HepG2 (cell line): ENCODE data around the gene ABHD12. TPM values are rescaled to one million over a fixed set of nuclear protein-coding genes. Genes with fewer than 3 reads are reported as not detected.

Source experiments
- ELF1 ChIP-seq: sonication (generic); formaldehyde crosslinking; IDR thresholded peaks from 2 replicates; pipeline ENCODE4 v1.4.0; 2020; ENCODE audit warnings: missing genetic modification reagents
- GATAD1 ChIP-seq: IDR thresholded peaks from 2 replicates; pipeline ENCODE4 v1.6.1; 2016; ENCODE audit warnings: missing genetic modification reagents, missing compliant biosample characterization
- HIVEP1 ChIP-seq: sonication (generic); formaldehyde crosslinking; IDR thresholded peaks from 2 replicates; pipeline ENCODE4 v1.4.0; 2020; ENCODE audit warnings: mild to moderate bottlenecking, missing genetic modification reagents
- KDM1A ChIP-seq: IDR thresholded peaks from 2 replicates; pipeline ENCODE4 v1.6.1; 2016; ENCODE audit warnings: missing compliant biosample characterization
- SOX13 ChIP-seq, 3 experiments: fragments of 450-650 bp in 1 of 3; sonication (generic) in 1 of 3; formaldehyde crosslinking in 1 of 3; IDR thresholded peaks in 2 of 3; conservative IDR thresholded peaks in 1 of 3; 2 replicates each; pipeline versions ENCODE4 v1.5.0 to v1.6.1; 2016 to 2020; ENCODE audit warnings: antibody characterized with exemption in 1 of 3, mild to moderate bottlenecking in 1 of 3, missing compliant biosample characterization in 1 of 3, missing genetic modification reagents in 1 of 3, moderate library complexity in 1 of 3
- SYNCRIP ChIP-seq: fragments of 200-400 bp; formaldehyde crosslinking; IDR thresholded peaks from 2 replicates; pipeline ENCODE4 v1.6.1; 2018; ENCODE audit warnings: mild to moderate bottlenecking, low read depth, low read length; ENCODE audit not compliant: insufficient read depth
- TAF1 ChIP-seq: sonication (generic); formaldehyde crosslinking; IDR thresholded peaks from 2 replicates; pipeline ENCODE4 v1.4.0; 2020; ENCODE audit warnings: missing genetic modification reagents
- ZFP37 ChIP-seq: sonication (generic); formaldehyde crosslinking; IDR thresholded peaks from 2 replicates; pipeline ENCODE4 v1.4.0; 2020; ENCODE audit warnings: missing genetic modification reagents, borderline replicate concordance
- ZNF296 ChIP-seq: sonication (generic); formaldehyde crosslinking; conservative IDR thresholded peaks from 2 replicates; pipeline ENCODE4 v1.5.0; 2020; ENCODE audit warnings: mild to moderate bottlenecking, missing genetic modification reagents
- ZNF484 ChIP-seq: sonication (generic); formaldehyde crosslinking; IDR thresholded peaks from 2 replicates; pipeline ENCODE4 v1.5.1; 2020; ENCODE audit warnings: mild to moderate bottlenecking, low read depth, missing genetic modification reagents, borderline replicate concordance
- ZNF558 ChIP-seq: sonication (generic); formaldehyde crosslinking; IDR thresholded peaks from 2 replicates; pipeline ENCODE4 v1.9.0; 2022; ENCODE audit warnings: mild to moderate bottlenecking, missing genetic modification reagents, borderline replicate concordance
- ZNF816 ChIP-seq: sonication (generic); formaldehyde crosslinking; IDR thresholded peaks from 2 replicates; pipeline ENCODE4 v1.8.0; 2022; ENCODE audit warnings: missing genetic modification reagents, mild to moderate bottlenecking, borderline replicate concordance
- polyA plus RNA-seq, 8 experiments: library from polyadenylated mRNA; depleted of rRNA in 3 of 8; stranded (reverse) in 7 of 8; unstranded in 1 of 8; fragments of >200 nt; fragmentation: Illumina TruSeq in 4 of 8; extraction: Trizol in 4 of 8; gene quantifications; 2 replicates each; pipeline versions ENCODE4 v1.2.1 to v1.2.3, GENCODE V29; 2011 to 2016; ENCODE audit warnings: low read depth in 4 of 8, missing spikeins in 1 of 8, mixed read lengths in 1 of 8; ENCODE audit not compliant: insufficient read depth in 1 of 8
- total RNA-seq, 5 experiments: library from RNA; depleted of rRNA; stranded (reverse); fragments of >200 nt; fragmentation: Illumina TruSeq; extraction: Trizol; gene quantifications; 2 replicates each; pipeline ENCODE4 v1.2.3, GENCODE V29; 2016; ENCODE audit warnings: low read depth in 1 of 5
- TF ChIP-seq, protein P1 (sequence below): sonication (generic); formaldehyde crosslinking; IDR thresholded peaks from 2 replicates; pipeline ENCODE4; 2020; ENCODE audit warnings: missing genetic modification reagents, mild to moderate bottlenecking, borderline replicate concordance
- TF ChIP-seq, protein P2 (sequence below): sonication (generic); formaldehyde crosslinking; IDR thresholded peaks from 2 replicates; pipeline ENCODE4 v1.8.0; 2022; ENCODE audit warnings: mild to moderate bottlenecking, missing genetic modification reagents, moderate library complexity
- TF ChIP-seq, protein P3 (sequence below): sonication (generic); formaldehyde crosslinking; conservative IDR thresholded peaks from 2 replicates; pipeline ENCODE4 v1.4.0; 2020; ENCODE audit warnings: mild to moderate bottlenecking, missing genetic modification reagents, moderate library complexity
- TF ChIP-seq, protein P4 (sequence below): IDR thresholded peaks from 2 replicates; pipeline ENCODE4 v1.6.1; 2016; ENCODE audit warnings: low read depth, control low read depth
- TF ChIP-seq, protein P5 (sequence below): sonication (generic); formaldehyde crosslinking; IDR thresholded peaks from 2 replicates; pipeline ENCODE4 v1.4.0; 2020; ENCODE audit warnings: missing genetic modification reagents, borderline replicate concordance

The ABHD12 gene
- total and polyA plus RNA-seq, 2 of the 13 experiments (the other 11 are each of a cell fraction or from before 2014, with no cell fraction given) = 23.5 to 72.1 TPM

DNA sequence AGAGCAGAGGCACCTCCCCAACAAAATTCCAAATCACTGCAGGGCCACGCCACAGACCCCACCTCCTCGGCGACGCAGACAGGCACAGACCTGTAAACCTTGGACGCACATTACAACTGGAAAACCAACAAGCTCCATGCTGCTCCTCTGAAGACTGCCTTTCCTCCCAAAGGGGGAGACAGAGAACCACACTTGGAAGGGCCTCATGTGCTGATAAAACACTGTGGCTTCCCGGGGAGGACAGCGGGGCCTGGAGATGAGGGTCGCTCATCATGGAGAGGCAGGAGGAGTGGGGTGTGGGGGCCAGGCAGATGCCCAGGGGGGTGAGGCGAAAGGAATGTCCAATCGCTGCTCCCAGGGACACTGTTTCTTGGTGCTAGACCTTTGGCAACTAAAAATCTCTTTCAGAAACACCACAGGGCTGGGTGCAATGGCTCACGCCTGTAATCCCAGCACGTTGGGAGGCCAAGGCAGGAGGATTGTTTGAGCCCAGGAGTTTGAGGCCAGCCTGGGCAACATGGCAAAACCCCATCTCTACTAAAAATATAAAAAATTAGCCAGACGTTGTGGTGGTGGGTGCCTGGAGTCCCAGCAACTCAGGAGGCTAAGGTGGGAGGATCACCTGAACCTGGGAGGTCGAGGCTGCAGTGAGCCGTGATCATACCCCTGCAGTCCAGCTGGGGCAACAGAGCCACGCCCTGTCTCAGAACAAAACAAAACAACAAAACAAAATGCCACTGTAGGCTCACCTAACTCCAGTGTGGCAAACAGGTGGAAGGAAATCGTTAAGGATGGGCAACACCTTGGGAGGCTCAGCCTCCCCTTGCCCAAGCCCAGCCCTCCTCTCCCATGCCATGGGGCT is 53.8 kb downstream of the ABHD12 start (continued):
- no peak; the same call in 1 of the 2 replicates for TF ChIP-seq TAF1 (CRISPR knock-in tag)
- TF ChIP-seq ZNF296 = 0 out of 2 replicates have a peak, but pooled peaks have one; percentile 22
- no peak for TF ChIP-seq ZNF816
- TF ChIP-seq, protein P1, sequence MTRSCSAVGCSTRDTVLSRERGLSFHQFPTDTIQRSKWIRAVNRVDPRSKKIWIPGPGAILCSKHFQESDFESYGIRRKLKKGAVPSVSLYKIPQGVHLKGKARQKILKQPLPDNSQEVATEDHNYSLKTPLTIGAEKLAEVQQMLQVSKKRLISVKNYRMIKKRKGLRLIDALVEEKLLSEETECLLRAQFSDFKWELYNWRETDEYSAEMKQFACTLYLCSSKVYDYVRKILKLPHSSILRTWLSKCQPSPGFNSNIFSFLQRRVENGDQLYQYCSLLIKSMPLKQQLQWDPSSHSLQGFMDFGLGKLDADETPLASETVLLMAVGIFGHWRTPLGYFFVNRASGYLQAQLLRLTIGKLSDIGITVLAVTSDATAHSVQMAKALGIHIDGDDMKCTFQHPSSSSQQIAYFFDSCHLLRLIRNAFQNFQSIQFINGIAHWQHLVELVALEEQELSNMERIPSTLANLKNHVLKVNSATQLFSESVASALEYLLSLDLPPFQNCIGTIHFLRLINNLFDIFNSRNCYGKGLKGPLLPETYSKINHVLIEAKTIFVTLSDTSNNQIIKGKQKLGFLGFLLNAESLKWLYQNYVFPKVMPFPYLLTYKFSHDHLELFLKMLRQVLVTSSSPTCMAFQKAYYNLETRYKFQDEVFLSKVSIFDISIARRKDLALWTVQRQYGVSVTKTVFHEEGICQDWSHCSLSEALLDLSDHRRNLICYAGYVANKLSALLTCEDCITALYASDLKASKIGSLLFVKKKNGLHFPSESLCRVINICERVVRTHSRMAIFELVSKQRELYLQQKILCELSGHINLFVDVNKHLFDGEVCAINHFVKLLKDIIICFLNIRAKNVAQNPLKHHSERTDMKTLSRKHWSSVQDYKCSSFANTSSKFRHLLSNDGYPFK (CRISPR knock-in tag) = peak; percentile 42; the same call in 1 of the 2 replicates
- TF ChIP-seq, protein P2, sequence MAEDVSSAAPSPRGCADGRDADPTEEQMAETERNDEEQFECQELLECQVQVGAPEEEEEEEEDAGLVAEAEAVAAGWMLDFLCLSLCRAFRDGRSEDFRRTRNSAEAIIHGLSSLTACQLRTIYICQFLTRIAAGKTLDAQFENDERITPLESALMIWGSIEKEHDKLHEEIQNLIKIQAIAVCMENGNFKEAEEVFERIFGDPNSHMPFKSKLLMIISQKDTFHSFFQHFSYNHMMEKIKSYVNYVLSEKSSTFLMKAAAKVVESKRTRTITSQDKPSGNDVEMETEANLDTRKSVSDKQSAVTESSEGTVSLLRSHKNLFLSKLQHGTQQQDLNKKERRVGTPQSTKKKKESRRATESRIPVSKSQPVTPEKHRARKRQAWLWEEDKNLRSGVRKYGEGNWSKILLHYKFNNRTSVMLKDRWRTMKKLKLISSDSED (CRISPR knock-in tag) = no peak
- no peak for TF ChIP-seq SYNCRIP
- no peak for TF ChIP-seq ZFP37 (CRISPR knock-in tag)
- TF ChIP-seq ELF1 (CRISPR knock-in tag) = no peak
- TF ChIP-seq, protein P3, sequence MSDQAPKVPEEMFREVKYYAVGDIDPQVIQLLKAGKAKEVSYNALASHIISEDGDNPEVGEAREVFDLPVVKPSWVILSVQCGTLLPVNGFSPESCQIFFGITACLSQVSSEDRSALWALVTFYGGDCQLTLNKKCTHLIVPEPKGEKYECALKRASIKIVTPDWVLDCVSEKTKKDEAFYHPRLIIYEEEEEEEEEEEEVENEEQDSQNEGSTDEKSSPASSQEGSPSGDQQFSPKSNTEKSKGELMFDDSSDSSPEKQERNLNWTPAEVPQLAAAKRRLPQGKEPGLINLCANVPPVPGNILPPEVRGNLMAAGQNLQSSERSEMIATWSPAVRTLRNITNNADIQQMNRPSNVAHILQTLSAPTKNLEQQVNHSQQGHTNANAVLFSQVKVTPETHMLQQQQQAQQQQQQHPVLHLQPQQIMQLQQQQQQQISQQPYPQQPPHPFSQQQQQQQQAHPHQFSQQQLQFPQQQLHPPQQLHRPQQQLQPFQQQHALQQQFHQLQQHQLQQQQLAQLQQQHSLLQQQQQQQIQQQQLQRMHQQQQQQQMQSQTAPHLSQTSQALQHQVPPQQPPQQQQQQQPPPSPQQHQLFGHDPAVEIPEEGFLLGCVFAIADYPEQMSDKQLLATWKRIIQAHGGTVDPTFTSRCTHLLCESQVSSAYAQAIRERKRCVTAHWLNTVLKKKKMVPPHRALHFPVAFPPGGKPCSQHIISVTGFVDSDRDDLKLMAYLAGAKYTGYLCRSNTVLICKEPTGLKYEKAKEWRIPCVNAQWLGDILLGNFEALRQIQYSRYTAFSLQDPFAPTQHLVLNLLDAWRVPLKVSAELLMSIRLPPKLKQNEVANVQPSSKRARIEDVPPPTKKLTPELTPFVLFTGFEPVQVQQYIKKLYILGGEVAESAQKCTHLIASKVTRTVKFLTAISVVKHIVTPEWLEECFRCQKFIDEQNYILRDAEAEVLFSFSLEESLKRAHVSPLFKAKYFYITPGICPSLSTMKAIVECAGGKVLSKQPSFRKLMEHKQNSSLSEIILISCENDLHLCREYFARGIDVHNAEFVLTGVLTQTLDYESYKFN (CRISPR knock-in tag) = no peak
- no peak for TF ChIP-seq SOX13 (IDR thresholded peaks at IDR 0.05)
- peak in 1 of 2 experiments; percentile 39; a peak in 1 of 4 replicates for TF ChIP-seq SOX13 (CRISPR knock-in tag; conservative IDR thresholded peaks at IDR 0.05 in 1 of 2, IDR thresholded peaks at IDR 0.05 in 1 of 2)
- TF ChIP-seq, protein P4, sequence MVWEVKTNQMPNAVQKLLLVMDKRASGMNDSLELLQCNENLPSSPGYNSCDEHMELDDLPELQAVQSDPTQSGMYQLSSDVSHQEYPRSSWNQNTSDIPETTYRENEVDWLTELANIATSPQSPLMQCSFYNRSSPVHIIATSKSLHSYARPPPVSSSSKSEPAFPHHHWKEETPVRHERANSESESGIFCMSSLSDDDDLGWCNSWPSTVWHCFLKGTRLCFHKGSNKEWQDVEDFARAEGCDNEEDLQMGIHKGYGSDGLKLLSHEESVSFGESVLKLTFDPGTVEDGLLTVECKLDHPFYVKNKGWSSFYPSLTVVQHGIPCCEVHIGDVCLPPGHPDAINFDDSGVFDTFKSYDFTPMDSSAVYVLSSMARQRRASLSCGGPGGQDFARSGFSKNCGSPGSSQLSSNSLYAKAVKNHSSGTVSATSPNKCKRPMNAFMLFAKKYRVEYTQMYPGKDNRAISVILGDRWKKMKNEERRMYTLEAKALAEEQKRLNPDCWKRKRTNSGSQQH (CRISPR knock-in tag) = peak; percentile 84; the same call in 1 of the 2 replicates
- TF ChIP-seq ZNF558 (CRISPR knock-in tag) = no peak
- TF ChIP-seq, protein P5, sequence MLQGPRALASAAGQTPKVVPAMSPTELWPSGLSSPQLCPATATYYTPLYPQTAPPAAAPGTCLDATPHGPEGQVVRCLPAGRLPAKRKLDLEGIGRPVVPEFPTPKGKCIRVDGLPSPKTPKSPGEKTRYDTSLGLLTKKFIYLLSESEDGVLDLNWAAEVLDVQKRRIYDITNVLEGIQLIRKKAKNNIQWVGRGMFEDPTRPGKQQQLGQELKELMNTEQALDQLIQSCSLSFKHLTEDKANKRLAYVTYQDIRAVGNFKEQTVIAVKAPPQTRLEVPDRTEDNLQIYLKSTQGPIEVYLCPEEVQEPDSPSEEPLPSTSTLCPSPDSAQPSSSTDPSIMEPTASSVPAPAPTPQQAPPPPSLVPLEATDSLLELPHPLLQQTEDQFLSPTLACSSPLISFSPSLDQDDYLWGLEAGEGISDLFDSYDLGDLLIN (CRISPR knock-in tag) = no peak
- TF ChIP-seq HIVEP1 = 0 out of 2 replicates have a peak, but pooled peaks have one; percentile 35
- TF ChIP-seq ZNF484 (CRISPR knock-in tag) = no peak
- TF ChIP-seq KDM1A = no peak
- no peak for TF ChIP-seq GATAD1 (CRISPR knock-in tag)
